Adrenal gland (tissue), 12 donors: ENCODE data around the gene FAM234A. TPM values are rescaled to one million over a fixed set of nuclear protein-coding genes. Genes with fewer than 3 reads are reported as not detected.
A peak's percentile ranks its signal among the peaks of the same experiment; 100 is the strongest.

Experiments
- DNase-seq, 7 donors: peaks; one replicate each; pipeline ENCODE4 v3.0.0-alpha.2; 2019 to 2020
- H3K27ac ChIP-seq, 5 donors: fragments of 200-600 bp; sonication (generic) in 4 of 5; 1 replicate in 3 of 5; 2 replicates in 2 of 5; pipeline versions ENCODE4 v1.5.1 to v1.8.0; 2016 to 2020; ENCODE audit warnings: mild to moderate bottlenecking in 1 of 5
- H3K27me3 ChIP-seq: fragments of 200-600 bp; 2 replicates; pipeline ENCODE4 v1.8.0; 2021
- H3K36me3 ChIP-seq, 2 donors: fragments of 200-600 bp; replicated peaks in 1 of 2; 1 replicate in 1 of 2; 2 replicates in 1 of 2; pipeline versions ENCODE4 v1.5.1 to v1.8.0; 2018 to 2022
- H3K4me1 ChIP-seq, 2 donors: fragments of 200-600 bp; replicated peaks in 1 of 2; 1 replicate in 1 of 2; 2 replicates in 1 of 2; pipeline versions ENCODE4 v1.5.1 to v1.8.0; 2018 to 2021
- H3K4me3 ChIP-seq, 4 donors: fragments of 200-600 bp; sonication (generic) in 3 of 4; one replicate each; pipeline ENCODE4 v1.5.1; 2016 to 2018
- H3K9me3 ChIP-seq, 3 donors: fragments of 200-600 bp; sonication (generic) in 1 of 3; replicated peaks in 1 of 3; 1 replicate in 2 of 3; 2 replicates in 1 of 3; pipeline versions ENCODE4 v1.5.1 to v1.8.0; 2016 to 2021
- POLR2A ChIP-seq, 2 donors: fragments of 450-650 bp; IDR thresholded peaks; one replicate each; pipeline ENCODE4 v1.6.1; 2017; ENCODE audit warnings: antibody characterized with exemption in 2 of 2, mild to moderate bottlenecking in 2 of 2, moderate library complexity in 1 of 2
- WGBS, 4 donors: extraction: QIAGEN DNeasy Blood & Tissue Kit in 2 of 4; methylation state at CpG; one replicate each; pipeline versions ENCODE4 v1.1.5 to v1.1.7; 2013 to 2017; 5-methylcytosine and 5-hydroxymethylcytosine counted together
- intact Hi-C, 2 donors: fragments of 100-400 bp; cut with DNase I; formaldehyde crosslinking; loops; one replicate each; pipeline versions ENCODE4 v1.14.1 to v1.15.0; 2022 to 2023
- polyA plus RNA-seq, 3 donors: library from polyadenylated mRNA; stranded (reverse); fragments of 200-250 nt in 2 of 3; fragments of 350-450 nt in 1 of 3; fragmentation: Illumina TruSeq in 1 of 3; extraction: RNeasy Lipid Tissue Mini Kit (QIAGEN cat#74804) in 1 of 3; gene quantifications; one replicate each; pipeline ENCODE4 v1.2.3, GENCODE V29; 2013 to 2014
- total RNA-seq, 9 donors: library from RNA; depleted of rRNA in 4 of 9; stranded (reverse); fragments of >200 nt in 4 of 9; fragments of 120-200 nt in 1 of 9; fragmentation: NEBNext Ultra II Directional in 1 of 9; extraction: Animal tissue kit (Norgen Biotek cat#: 25700) in 1 of 9; gene quantifications; one replicate each; pipeline versions ENCODE4 v1.1.0 to v1.2.4, GENCODE V29; 2013 to 2023
- TF ChIP-seq, protein P1 (sequence below), 6 experiments: fragments of 450-650 bp in 4 of 6; fragments of 200-600 bp in 2 of 6; sonication (generic) in 1 of 6; IDR thresholded peaks; 1 replicate in 5 of 6; 2 replicates in 1 of 6; pipeline versions ENCODE4 v1.5.1 to v1.8.0; 2016 to 2021; ENCODE audit warnings: antibody characterized with exemption in 6 of 6, mild to moderate bottlenecking in 2 of 6, moderate library complexity in 1 of 6
- donor health status: healthy with polysubstance abuse.
- donor health status: Bipolar disorder and iron deficiency.
- donor health status: DM: yes; HTN: yes; CAD: no.
- donor health status: DM: no; HTN: no; CAD: no.
- donor health status: DM: no; HTN: no; CAD: no.
- donor health status: DM: yes; HTN: yes; CAD: no.

FAM234A gene
- total and polyA plus RNA-seq, 12 donors, result 60.2 to 207 (median 97.8) TPM

DNA sequence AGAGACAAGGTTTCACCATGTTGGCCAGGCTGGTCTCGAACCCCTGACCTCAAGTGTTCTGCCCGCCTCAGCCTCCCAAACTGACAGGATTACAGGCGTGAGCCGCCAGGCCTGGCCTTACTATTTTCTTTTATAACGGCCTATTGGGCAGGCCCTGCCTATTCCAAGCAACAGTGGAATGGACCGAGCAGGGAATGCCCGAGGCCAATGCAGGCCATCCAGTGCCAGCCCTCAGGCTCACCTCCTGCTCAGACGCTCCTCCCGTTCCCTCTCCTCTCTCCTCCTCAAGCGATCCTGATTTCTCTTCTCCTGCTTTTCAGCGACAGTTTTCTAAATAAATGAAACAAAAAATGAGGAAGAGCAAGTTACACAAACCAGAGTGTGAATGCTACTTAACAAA lies 41.9 kb upstream of the FAM234A start:
- H3K36me3 ChIP-seq, result peaks cover 0 to 98% of the 10 kb centered on the region in 2 donors
- intact Hi-C loops, result no loop called here

DNA sequence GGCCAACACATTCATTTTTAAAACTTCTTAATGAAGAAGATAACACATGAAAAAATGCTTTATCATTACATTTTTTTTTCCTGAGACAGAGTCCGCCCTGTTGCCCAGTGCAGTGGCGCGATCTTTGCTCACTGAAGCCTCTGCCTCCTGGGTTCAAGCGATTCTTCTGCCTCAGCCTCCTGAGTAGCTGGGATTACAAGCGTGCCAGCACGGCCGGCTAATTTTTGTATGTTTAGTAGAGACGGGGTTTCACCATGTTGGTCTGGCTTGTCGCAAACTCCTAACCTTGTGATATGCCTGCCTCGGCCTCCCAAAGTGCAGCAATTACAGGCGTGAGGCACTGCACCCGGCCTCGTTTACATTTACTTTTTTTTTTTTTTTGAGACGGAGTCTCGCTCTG lies 41.2 kb upstream of the FAM234A start:
- 93 to 99% (median 96%) methylated on average over 10 to 15 of the region's 15 CpGs for WGBS, 4 donors
- peaks cover 0 to 98% of the 10 kb centered on the region in 2 donors for H3K36me3 ChIP-seq
- H3K4me3 ChIP-seq, result no peak overlapping the region
- H3K9me3 ChIP-seq, result no peaks in the 10 kb centered on the region
- no peak for DNase-seq
- H3K27me3 ChIP-seq, result no peaks in the 10 kb centered on the region
- TF ChIP-seq, protein P1, sequence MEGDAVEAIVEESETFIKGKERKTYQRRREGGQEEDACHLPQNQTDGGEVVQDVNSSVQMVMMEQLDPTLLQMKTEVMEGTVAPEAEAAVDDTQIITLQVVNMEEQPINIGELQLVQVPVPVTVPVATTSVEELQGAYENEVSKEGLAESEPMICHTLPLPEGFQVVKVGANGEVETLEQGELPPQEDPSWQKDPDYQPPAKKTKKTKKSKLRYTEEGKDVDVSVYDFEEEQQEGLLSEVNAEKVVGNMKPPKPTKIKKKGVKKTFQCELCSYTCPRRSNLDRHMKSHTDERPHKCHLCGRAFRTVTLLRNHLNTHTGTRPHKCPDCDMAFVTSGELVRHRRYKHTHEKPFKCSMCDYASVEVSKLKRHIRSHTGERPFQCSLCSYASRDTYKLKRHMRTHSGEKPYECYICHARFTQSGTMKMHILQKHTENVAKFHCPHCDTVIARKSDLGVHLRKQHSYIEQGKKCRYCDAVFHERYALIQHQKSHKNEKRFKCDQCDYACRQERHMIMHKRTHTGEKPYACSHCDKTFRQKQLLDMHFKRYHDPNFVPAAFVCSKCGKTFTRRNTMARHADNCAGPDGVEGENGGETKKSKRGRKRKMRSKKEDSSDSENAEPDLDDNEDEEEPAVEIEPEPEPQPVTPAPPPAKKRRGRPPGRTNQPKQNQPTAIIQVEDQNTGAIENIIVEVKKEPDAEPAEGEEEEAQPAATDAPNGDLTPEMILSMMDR (IDR thresholded peaks at IDR 0.05), result no peak
- TF ChIP-seq POLR2A (IDR thresholded peaks at IDR 0.05), result no peak
- H3K27ac ChIP-seq, result no peak overlapping the region
- no peaks in the 10 kb centered on the region for H3K4me1 ChIP-seq
- intact Hi-C loops, result no loop called here

More for the DNA sequence above, 41.9 kb upstream of the FAM234A start:
- H3K4me3 ChIP-seq, result no peak overlapping the region
- H3K4me1 ChIP-seq, result no peaks in the 10 kb centered on the region
- H3K9me3 ChIP-seq, result no peaks in the 10 kb centered on the region
- H3K27ac ChIP-seq, result no peak overlapping the region
- no peaks in the 10 kb centered on the region for H3K27me3 ChIP-seq
- 89 to 95% (median 94%) methylated on average over 9 to 11 of the region's 11 CpGs for WGBS, 4 donors
- TF ChIP-seq POLR2A (IDR thresholded peaks at IDR 0.05), result no peak
- TF ChIP-seq, protein P1 (IDR thresholded peaks at IDR 0.05), result no peak
- DNase-seq, result no peak

DNA sequence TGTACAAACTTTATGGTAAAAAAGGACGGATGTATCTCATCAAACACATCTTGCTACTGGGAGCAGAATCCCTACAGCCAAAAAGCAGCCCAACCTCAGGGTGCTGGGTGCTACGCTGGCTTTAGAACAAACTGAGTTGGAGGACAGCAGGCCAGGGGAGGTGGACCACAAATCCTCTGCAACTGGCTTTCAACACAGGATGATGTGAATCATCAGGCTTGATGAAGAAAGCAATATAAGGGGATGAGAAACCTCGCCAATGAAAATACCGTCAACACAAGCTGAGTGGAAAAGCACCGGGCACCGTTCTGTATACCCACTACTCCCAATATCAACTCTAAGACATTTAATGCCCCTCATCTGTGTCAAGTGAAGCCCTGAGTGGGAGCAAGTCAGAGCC lies 40.1 kb upstream of the FAM234A start:
- no peaks in the 10 kb centered on the region for H3K9me3 ChIP-seq
- H3K27ac ChIP-seq, result no peak overlapping the region
- H3K27me3 ChIP-seq, result no peaks in the 10 kb centered on the region
- no peaks in the 10 kb centered on the region for H3K4me1 ChIP-seq
- WGBS, 4 donors, result 92 to 94% (median 93%) methylated on average over 6 of the region's 6 CpGs
- intact Hi-C loops, result no loop called here
- DNase-seq, result no peak
- H3K36me3 ChIP-seq, result peaks cover 0 to 98% of the 10 kb centered on the region in 2 donors
- no peak overlapping the region for H3K4me3 ChIP-seq
- TF ChIP-seq, protein P1 (IDR thresholded peaks at IDR 0.05), result no peak
- TF ChIP-seq POLR2A (IDR thresholded peaks at IDR 0.05), result no peak

DNA sequence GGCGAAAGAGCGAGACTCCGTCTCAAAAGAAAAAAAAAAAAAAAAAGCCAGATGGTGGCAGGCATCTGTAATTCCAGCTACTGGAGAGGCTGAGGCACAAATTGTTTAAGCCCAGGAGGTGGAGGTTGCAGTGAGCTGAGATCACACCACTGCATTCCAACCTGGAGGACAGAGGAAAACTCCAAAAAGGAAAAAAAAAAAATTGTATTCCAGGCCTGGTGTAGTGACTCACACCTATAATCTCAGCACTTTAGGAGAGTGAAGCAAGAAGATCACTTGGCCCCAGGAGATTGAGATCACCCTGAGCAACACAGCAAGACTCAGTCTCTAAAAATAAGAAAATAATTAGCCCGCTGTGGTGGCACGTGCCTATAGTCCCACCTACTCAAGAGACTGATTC lies 34.2 kb upstream of the FAM234A start:
- H3K27ac ChIP-seq, result peak overlapping the region in 1 of 5 donors; percentile 43
- H3K4me1 ChIP-seq, result no peaks in the 10 kb centered on the region
- 77 to 88% (median 82%) methylated on average over 5 of the region's 5 CpGs for WGBS, 4 donors
- H3K4me3 ChIP-seq, result no peak overlapping the region
- H3K9me3 ChIP-seq, result no peaks in the 10 kb centered on the region
- intact Hi-C loops, result no loop called here
- H3K36me3 ChIP-seq, result peaks cover 0 to 81% of the 10 kb centered on the region in 2 donors
- no peaks in the 10 kb centered on the region for H3K27me3 ChIP-seq
- TF ChIP-seq, protein P1 (IDR thresholded peaks at IDR 0.05), result no peak
- no peak for TF ChIP-seq POLR2A (IDR thresholded peaks at IDR 0.05)
- peak in 1 of 7 donors; percentile 34 for DNase-seq
